Measurements from ENCODE around the gene GNAT3. TPM values are rescaled to one million over a fixed set of nuclear protein-coding genes. Genes with fewer than 3 reads are reported as not detected.

Gene GNAT3
- total and polyA plus RNA-seq, 3 experiments from 2014 or later: not detected

- no peaks in the 10 kb centered on the region for H3K27me3 Mint-ChIP-seq
- Histone ChIP-seq H3K9me3 (ENCODE audit: low read length) (no peaks in the 10 kb centered on the region), H3K36me3 (ENCODE audit: insufficient read depth, low read length) (no peaks in the 10 kb centered on the region), H3K27ac (ENCODE audit: low read depth, low read length) (no peak overlapping the region), H3K4me1 (ENCODE audit: insufficient read depth, low read length) (no peaks in the 10 kb centered on the region), H3K4me3 (ENCODE audit: low read length) (no peak overlapping the region), H3K27me3 (ENCODE audit: insufficient read depth, low read length, poor library complexity, severe bottlenecking) (no peaks in the 10 kb centered on the region)
- no peaks in the 10 kb centered on the region for H3K4me1 Mint-ChIP-seq
- no peaks in the 10 kb centered on the region for H3K36me3 Mint-ChIP-seq
- ChIA-PET POLR2A (no interaction called here), CTCF (no interaction called here)
- peaks cover 7 to 34% (median 13%) of the 10 kb centered on the region in 5 donors for H3K9me3 Mint-ChIP-seq
- no peak for DNase-seq
- no peak overlapping the region for H3K27ac Mint-ChIP-seq
- H3K4me3 Mint-ChIP-seq: no peak overlapping the region
Observed at GRCh38 chr7:80434047-80434446, 77.8 kb downstream of the GNAT3 start.

DNA sequence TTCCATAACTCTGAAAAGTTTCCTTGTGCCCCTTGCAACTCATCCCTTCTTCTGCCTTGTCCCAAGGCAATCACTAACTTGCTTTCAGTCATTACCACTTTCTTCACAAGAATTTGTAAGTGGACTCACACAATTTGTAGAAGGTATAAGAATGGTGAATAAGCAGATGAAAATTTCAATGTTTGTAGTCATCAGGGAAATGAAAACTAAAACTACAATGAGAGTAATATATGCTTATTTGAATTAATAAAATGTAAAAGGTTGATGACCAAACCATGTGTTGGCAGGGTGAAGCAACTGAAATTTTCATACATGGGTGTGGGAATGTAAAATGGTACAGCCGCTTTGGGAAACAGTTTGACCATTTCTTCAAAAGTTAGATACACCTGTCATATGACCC is 79.7 kb downstream of the GNAT3 start:
- ChIA-PET CTCF (no interaction called here), POLR2A (no interaction called here)
- Mint-ChIP-seq H3K9me3 (peaks cover 6 to 34% (median 11%) of the 10 kb centered on the region in 5 donors), H3K36me3 (no peaks in the 10 kb centered on the region), H3K4me1 (no peaks in the 10 kb centered on the region), H3K4me3 (no peak overlapping the region), H3K27me3 (no peaks in the 10 kb centered on the region), H3K27ac (no peak overlapping the region)
- no peak overlapping the region for H3K4me3 ChIP-seq (ENCODE audit: low read length)
- no peaks in the 10 kb centered on the region for H3K27me3 ChIP-seq (ENCODE audit: insufficient read depth, low read length, poor library complexity, severe bottlenecking)
- no peaks in the 10 kb centered on the region for H3K4me1 ChIP-seq (ENCODE audit: insufficient read depth, low read length)
- no peak for DNase-seq
- H3K27ac ChIP-seq (ENCODE audit: low read depth, low read length): no peak overlapping the region
- no peaks in the 10 kb centered on the region for H3K9me3 ChIP-seq (ENCODE audit: low read length)
- H3K36me3 ChIP-seq (ENCODE audit: insufficient read depth, low read length): no peaks in the 10 kb centered on the region

- ChIA-PET POLR2A (no interaction called here), CTCF (no interaction called here)
- DNase-seq: no peak
- Mint-ChIP-seq H3K27ac (no peak overlapping the region), H3K36me3 (no peaks in the 10 kb centered on the region), H3K4me1 (no peaks in the 10 kb centered on the region), H3K27me3 (no peaks in the 10 kb centered on the region), H3K9me3 (peaks cover 4 to 17% (median 12%) of the 10 kb centered on the region in 5 donors), H3K4me3 (no peak overlapping the region)
- no peak overlapping the region for H3K4me3 ChIP-seq (ENCODE audit: low read length)
- H3K27ac ChIP-seq (ENCODE audit: low read depth, low read length): no peak overlapping the region
- H3K27me3 ChIP-seq (ENCODE audit: insufficient read depth, low read length, poor library complexity, severe bottlenecking): no peaks in the 10 kb centered on the region
- H3K4me1 ChIP-seq (ENCODE audit: insufficient read depth, low read length): no peaks in the 10 kb centered on the region
- no peaks in the 10 kb centered on the region for H3K9me3 ChIP-seq (ENCODE audit: low read length)
- no peaks in the 10 kb centered on the region for H3K36me3 ChIP-seq (ENCODE audit: insufficient read depth, low read length)
Observed at GRCh38 chr7:80429181-80429580, 82.7 kb downstream of the GNAT3 start.

DNA sequence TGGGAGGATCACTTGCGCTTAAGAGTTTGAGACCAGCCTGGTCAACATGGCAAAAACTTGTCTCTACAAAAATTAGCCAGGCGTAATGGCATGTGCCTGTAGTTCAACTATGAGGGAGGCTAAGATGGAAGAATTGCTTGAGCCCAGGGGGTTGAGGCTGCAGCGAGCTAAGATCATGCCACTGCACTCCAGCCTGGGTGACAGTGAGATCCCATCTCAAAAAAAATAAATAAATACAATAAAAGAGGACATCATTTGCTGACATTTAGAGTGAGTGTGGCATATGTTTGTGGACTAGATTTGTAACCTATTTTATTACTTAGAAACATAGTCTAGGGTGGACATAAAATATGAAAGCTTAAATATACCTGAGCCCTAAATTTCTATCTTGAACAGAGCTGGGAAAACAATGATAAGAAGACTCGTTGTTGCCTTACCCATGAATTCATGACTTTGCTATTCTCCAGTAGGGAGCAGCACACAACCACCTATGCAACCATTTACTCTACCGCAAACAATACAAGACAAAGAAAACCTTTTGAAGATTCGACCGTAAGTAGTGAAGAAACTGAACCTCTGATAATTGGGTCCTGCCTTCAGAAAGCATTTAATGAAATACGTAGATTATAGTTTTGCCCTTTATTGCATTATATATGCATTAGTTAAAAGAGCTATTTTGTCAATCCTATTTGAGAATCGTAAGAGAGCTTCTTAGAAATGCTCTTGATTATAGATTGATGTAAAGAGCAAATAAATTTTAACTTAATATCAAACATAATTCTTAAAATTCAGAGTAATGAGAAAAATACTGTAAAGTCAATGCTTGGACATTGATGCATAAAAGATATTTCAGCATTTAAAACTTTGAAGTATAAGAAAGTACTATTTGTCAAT is 83.5 kb downstream of the GNAT3 start:
- Histone ChIP-seq H3K9me3 (ENCODE audit: low read length) (no peaks in the 10 kb centered on the region), H3K36me3 (ENCODE audit: insufficient read depth, low read length) (no peaks in the 10 kb centered on the region), H3K4me1 (ENCODE audit: insufficient read depth, low read length) (no peaks in the 10 kb centered on the region), H3K4me3 (ENCODE audit: low read length) (no peak overlapping the region), H3K27ac (ENCODE audit: low read depth, low read length) (no peak overlapping the region), H3K27me3 (ENCODE audit: insufficient read depth, low read length, poor library complexity, severe bottlenecking) (no peaks in the 10 kb centered on the region)
- ChIA-PET POLR2A (no interaction called here), CTCF (no interaction called here)
- Mint-ChIP-seq H3K27ac (no peak overlapping the region), H3K36me3 (no peaks in the 10 kb centered on the region), H3K27me3 (no peaks in the 10 kb centered on the region), H3K4me3 (no peak overlapping the region), H3K4me1 (no peaks in the 10 kb centered on the region), H3K9me3 (peaks cover 4 to 17% (median 10%) of the 10 kb centered on the region in 5 donors)
- DNase-seq: no peak

DNA sequence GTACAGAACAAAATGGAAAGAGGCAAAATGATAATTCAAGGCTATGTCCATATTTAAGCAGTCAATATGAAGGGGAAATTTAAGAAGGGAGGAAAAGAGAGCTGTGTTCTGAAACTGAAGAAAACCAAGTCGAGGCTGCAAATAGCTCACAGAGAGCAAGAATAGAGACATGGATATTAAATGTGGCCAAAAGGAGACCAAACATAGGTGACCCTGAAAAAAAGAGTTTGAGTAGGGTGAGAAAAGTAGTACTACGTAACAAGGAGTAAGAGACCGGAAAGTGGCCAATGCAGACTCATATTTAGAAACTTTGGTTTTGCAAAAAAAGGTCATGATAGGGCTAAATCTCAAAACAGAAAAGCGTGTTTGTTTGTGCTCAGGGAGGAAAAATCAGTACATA is 84.6 kb downstream of the GNAT3 start:
- Histone ChIP-seq H3K4me3 (ENCODE audit: low read length) (no peak overlapping the region), H3K9me3 (ENCODE audit: low read length) (no peaks in the 10 kb centered on the region), H3K4me1 (ENCODE audit: insufficient read depth, low read length) (no peaks in the 10 kb centered on the region), H3K27me3 (ENCODE audit: insufficient read depth, low read length, poor library complexity, severe bottlenecking) (no peaks in the 10 kb centered on the region), H3K36me3 (ENCODE audit: insufficient read depth, low read length) (no peaks in the 10 kb centered on the region), H3K27ac (ENCODE audit: low read depth, low read length) (no peak overlapping the region)
- Mint-ChIP-seq H3K9me3 (peaks cover 4 to 15% (median 10%) of the 10 kb centered on the region in 5 donors), H3K4me1 (no peaks in the 10 kb centered on the region), H3K36me3 (no peaks in the 10 kb centered on the region), H3K27me3 (no peaks in the 10 kb centered on the region), H3K27ac (no peak overlapping the region), H3K4me3 (no peak overlapping the region)
- ChIA-PET CTCF (no interaction called here), POLR2A (no interaction called here)
- no peak for DNase-seq

- Histone ChIP-seq H3K36me3 (ENCODE audit: insufficient read depth, low read length) (no peaks in the 10 kb centered on the region), H3K4me3 (ENCODE audit: low read length) (no peak overlapping the region), H3K27ac (ENCODE audit: low read depth, low read length) (no peak overlapping the region), H3K27me3 (ENCODE audit: insufficient read depth, low read length, poor library complexity, severe bottlenecking) (no peaks in the 10 kb centered on the region), H3K4me1 (ENCODE audit: insufficient read depth, low read length) (no peaks in the 10 kb centered on the region), H3K9me3 (ENCODE audit: low read length) (no peaks in the 10 kb centered on the region)
- Mint-ChIP-seq H3K4me3 (no peak overlapping the region), H3K4me1 (no peaks in the 10 kb centered on the region), H3K27me3 (no peaks in the 10 kb centered on the region), H3K27ac (no peak overlapping the region), H3K36me3 (no peaks in the 10 kb centered on the region), H3K9me3 (peaks cover 0 to 22% (median 4%) of the 10 kb centered on the region in 5 donors)
- no peak for DNase-seq
- ChIA-PET POLR2A (no interaction called here), CTCF (no interaction called here)
Observed at GRCh38 chr7:80420876-80421275, 91.0 kb downstream of the GNAT3 start.

GRCh38 chr7:80417211-80417793 is 94.6 kb downstream of the GNAT3 start:
- Histone ChIP-seq H3K36me3 (ENCODE audit: insufficient read depth, low read length) (no peaks in the 10 kb centered on the region), H3K9me3 (ENCODE audit: low read length) (no peaks in the 10 kb centered on the region), H3K27me3 (ENCODE audit: insufficient read depth, low read length, poor library complexity, severe bottlenecking) (no peaks in the 10 kb centered on the region), H3K4me1 (ENCODE audit: insufficient read depth, low read length) (no peaks in the 10 kb centered on the region), H3K4me3 (ENCODE audit: low read length) (no peak overlapping the region), H3K27ac (ENCODE audit: low read depth, low read length) (no peak overlapping the region)
- ChIA-PET CTCF (no interaction called here), POLR2A (no interaction called here)
- peaks cover 0 to 22% (median 2%) of the 10 kb centered on the region in 5 donors for H3K9me3 Mint-ChIP-seq
- H3K4me3 Mint-ChIP-seq: no peak overlapping the region
- no peaks in the 10 kb centered on the region for H3K4me1 Mint-ChIP-seq
- no peaks in the 10 kb centered on the region for H3K36me3 Mint-ChIP-seq
- H3K27ac Mint-ChIP-seq: no peak overlapping the region
- DNase-seq: no peak
- no peaks in the 10 kb centered on the region for H3K27me3 Mint-ChIP-seq

DNA sequence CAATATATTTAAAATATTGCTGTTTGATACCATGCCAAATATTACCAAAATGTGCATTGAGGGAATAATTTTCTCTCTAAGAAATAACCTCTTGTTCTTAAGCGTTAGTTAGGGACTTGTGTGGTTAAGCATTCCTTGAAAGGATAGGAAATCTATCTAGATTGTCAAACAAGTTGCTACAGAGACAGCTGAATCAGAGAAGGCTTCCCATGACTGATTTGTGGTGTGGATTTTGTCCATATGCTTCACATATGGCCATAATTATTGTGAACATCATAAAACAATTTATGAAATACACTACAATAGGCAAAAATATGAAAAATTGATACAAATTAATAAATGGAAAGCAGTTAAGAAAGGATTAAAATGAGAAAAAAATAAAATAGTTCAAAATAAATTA is 96.3 kb downstream of the GNAT3 start:
- Mint-ChIP-seq H3K4me1 (no peaks in the 10 kb centered on the region), H3K27me3 (no peaks in the 10 kb centered on the region), H3K27ac (no peak overlapping the region), H3K36me3 (no peaks in the 10 kb centered on the region), H3K4me3 (no peak overlapping the region), H3K9me3 (peaks cover 0 to 18% (median 2%) of the 10 kb centered on the region in 5 donors)
- no peaks in the 10 kb centered on the region for H3K4me1 ChIP-seq (ENCODE audit: insufficient read depth, low read length)
- no peaks in the 10 kb centered on the region for H3K27me3 ChIP-seq (ENCODE audit: insufficient read depth, low read length, poor library complexity, severe bottlenecking)
- no peak for DNase-seq
- CTCF ChIA-PET: no interaction called here
- H3K9me3 ChIP-seq (ENCODE audit: low read length): no peaks in the 10 kb centered on the region
- no peak overlapping the region for H3K27ac ChIP-seq (ENCODE audit: low read depth, low read length)
- POLR2A ChIA-PET: no interaction called here
- H3K36me3 ChIP-seq (ENCODE audit: insufficient read depth, low read length): no peaks in the 10 kb centered on the region
- no peak overlapping the region for H3K4me3 ChIP-seq (ENCODE audit: low read length)

All from CD8-positive, alpha-beta memory T cell (primary cell).